HEK293 (cell line): ENCODE data around the gene IFITM1.

ENCODE experiments used
- ZEB2 ChIP-seq: fragments of 450-650 bp; formaldehyde crosslinking; IDR thresholded peaks from 2 replicates; pipeline ENCODE4 v1.5.1; 2016; ENCODE audit warnings: missing biosample characterization, missing genetic modification characterization
- TF ChIP-seq, protein P1 (sequence below): fragments of 450-650 bp; formaldehyde crosslinking; IDR thresholded peaks from 2 replicates; pipeline ENCODE4 v1.5.1; 2016; ENCODE audit warnings: missing biosample characterization, missing genetic modification characterization, borderline replicate concordance
- TF ChIP-seq, protein P2 (sequence below): fragments of 450-650 bp; formaldehyde crosslinking; IDR thresholded peaks from 2 replicates; pipeline ENCODE4 v1.5.1; 2016; ENCODE audit warnings: missing biosample characterization, missing genetic modification characterization

DNA sequence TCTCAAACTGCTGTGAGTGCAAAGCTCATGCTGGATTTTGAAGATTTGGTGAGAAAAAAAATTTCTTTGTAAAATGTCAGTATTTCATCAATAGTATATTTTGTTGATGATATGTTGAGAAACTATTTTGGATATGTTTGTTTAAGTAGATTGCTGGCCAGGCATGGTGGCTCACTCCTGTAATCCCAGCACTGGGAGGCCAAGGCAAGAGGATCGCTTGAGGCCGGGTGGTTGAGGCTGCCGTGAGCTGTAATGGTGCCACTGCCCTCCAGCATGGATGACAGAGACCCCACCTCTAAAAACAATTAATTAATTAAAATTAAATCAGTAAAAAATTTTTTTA, 13.7 kb downstream of the IFITM1 start:
- TF ChIP-seq ZEB2: no peak
- TF ChIP-seq, protein P1, sequence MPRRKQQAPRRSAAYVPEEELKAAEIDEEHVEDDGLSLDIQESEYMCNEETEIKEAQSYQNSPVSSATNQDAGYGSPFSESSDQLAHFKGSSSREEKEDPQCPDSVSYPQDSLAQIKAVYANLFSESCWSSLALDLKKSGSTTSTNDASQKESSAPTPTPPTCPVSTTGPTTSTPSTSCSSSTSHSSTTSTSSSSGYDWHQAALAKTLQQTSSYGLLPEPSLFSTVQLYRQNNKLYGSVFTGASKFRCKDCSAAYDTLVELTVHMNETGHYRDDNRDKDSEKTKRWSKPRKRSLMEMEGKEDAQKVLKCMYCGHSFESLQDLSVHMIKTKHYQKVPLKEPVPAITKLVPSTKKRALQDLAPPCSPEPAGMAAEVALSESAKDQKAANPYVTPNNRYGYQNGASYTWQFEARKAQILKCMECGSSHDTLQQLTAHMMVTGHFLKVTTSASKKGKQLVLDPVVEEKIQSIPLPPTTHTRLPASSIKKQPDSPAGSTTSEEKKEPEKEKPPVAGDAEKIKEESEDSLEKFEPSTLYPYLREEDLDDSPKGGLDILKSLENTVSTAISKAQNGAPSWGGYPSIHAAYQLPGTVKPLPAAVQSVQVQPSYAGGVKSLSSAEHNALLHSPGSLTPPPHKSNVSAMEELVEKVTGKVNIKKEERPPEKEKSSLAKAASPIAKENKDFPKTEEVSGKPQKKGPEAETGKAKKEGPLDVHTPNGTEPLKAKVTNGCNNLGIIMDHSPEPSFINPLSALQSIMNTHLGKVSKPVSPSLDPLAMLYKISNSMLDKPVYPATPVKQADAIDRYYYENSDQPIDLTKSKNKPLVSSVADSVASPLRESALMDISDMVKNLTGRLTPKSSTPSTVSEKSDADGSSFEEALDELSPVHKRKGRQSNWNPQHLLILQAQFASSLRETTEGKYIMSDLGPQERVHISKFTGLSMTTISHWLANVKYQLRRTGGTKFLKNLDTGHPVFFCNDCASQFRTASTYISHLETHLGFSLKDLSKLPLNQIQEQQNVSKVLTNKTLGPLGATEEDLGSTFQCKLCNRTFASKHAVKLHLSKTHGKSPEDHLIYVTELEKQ (tag by site-specific recombination): no peak
- TF ChIP-seq, protein P2, sequence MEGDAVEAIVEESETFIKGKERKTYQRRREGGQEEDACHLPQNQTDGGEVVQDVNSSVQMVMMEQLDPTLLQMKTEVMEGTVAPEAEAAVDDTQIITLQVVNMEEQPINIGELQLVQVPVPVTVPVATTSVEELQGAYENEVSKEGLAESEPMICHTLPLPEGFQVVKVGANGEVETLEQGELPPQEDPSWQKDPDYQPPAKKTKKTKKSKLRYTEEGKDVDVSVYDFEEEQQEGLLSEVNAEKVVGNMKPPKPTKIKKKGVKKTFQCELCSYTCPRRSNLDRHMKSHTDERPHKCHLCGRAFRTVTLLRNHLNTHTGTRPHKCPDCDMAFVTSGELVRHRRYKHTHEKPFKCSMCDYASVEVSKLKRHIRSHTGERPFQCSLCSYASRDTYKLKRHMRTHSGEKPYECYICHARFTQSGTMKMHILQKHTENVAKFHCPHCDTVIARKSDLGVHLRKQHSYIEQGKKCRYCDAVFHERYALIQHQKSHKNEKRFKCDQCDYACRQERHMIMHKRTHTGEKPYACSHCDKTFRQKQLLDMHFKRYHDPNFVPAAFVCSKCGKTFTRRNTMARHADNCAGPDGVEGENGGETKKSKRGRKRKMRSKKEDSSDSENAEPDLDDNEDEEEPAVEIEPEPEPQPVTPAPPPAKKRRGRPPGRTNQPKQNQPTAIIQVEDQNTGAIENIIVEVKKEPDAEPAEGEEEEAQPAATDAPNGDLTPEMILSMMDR (tag by site-specific recombination): no peak
